Measurements from ENCODE around the gene NFS1.

The NFS1 gene

DNA sequence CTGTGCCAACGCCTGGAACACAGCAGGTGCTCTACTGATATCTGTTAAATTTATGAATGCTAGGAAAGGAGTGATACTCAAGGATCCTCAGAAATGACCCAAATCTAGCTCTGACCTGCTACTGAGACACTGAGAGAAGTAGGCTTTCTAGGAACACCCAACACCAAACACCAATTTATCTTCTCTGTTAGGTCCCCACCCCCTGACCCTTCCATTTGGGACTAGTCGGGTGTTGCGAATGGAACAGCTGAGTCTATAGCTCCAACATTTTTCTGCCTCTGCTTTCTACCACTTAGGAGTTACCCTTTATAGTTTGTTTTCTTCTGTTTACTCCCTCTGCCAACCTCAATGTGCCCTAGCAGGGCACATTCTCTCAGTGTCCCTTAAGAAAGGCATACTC is 58.4 kb downstream of the NFS1 start:
- H4K20me1 ChIP-seq (ENCODE audit: control insufficient read depth, insufficient read depth, low read depth, low read length) = peaks cover 19% of the 10 kb centered on the region; the same call in 1 of the 2 replicates
- H3K27ac ChIP-seq (ENCODE audit: low read depth, low read length) = no peak overlapping the region
- H3K9me3 ChIP-seq (ENCODE audit: control insufficient read depth, insufficient read depth, low read length) = no peaks in the 10 kb centered on the region

DNA sequence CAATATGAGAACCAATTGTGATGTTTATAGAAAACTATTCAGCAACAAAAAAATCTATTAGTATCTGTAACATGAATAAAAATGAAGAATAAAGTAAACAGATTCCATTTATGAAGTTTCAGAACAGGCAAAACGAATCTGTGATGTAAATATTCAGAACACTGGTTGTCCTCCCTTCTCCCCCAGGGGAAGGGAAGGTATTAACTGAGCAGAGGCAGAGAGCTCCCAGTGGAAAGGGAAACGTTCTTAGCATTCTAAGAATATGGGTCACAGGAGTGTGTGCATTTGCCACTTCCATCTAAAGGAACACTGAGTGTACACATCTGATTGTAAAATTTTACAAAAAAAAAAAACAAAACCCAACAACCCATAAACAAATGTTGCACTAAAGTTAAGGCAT is 60.4 kb downstream of the NFS1 start:
- peaks cover 15% of the 10 kb centered on the region for H3F3A ChIP-seq (ENCODE audit: control insufficient read depth, insufficient read depth)
- H3K9me2 ChIP-seq (replicated peaks; ENCODE audit: control insufficient read depth, low read length) = no peaks in the 10 kb centered on the region
- no peaks in the 10 kb centered on the region for H3K36me3 ChIP-seq (ENCODE audit: control insufficient read depth, low read length)
- peaks cover 67% of the 10 kb centered on the region for H3K79me2 ChIP-seq (ENCODE audit: control insufficient read depth, low read length)
- peaks cover 15% of the 10 kb centered on the region; the same call in 1 of the 2 replicates for H4K20me1 ChIP-seq (ENCODE audit: control insufficient read depth, insufficient read depth, low read depth, low read length)
- no peaks in the 10 kb centered on the region for H3K9me3 ChIP-seq (ENCODE audit: control insufficient read depth, insufficient read depth, low read length)
- H3K27ac ChIP-seq (ENCODE audit: low read depth, low read length) = no peak overlapping the region
- no peaks in the 10 kb centered on the region for H3K4me1 ChIP-seq (ENCODE audit: control insufficient read depth, low read length)
- no peaks in the 10 kb centered on the region for H3K27me3 ChIP-seq (ENCODE audit: control insufficient read depth, low read length)
- TF ChIP-seq, protein P1, sequence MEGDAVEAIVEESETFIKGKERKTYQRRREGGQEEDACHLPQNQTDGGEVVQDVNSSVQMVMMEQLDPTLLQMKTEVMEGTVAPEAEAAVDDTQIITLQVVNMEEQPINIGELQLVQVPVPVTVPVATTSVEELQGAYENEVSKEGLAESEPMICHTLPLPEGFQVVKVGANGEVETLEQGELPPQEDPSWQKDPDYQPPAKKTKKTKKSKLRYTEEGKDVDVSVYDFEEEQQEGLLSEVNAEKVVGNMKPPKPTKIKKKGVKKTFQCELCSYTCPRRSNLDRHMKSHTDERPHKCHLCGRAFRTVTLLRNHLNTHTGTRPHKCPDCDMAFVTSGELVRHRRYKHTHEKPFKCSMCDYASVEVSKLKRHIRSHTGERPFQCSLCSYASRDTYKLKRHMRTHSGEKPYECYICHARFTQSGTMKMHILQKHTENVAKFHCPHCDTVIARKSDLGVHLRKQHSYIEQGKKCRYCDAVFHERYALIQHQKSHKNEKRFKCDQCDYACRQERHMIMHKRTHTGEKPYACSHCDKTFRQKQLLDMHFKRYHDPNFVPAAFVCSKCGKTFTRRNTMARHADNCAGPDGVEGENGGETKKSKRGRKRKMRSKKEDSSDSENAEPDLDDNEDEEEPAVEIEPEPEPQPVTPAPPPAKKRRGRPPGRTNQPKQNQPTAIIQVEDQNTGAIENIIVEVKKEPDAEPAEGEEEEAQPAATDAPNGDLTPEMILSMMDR (IDR thresholded peaks at IDR 0.05; ENCODE audit: low read depth, low read length, poor library complexity, severe bottlenecking) = no peak
- no peak for TF ChIP-seq EZH2phosphoT487 (IDR thresholded peaks at IDR 0.05; ENCODE audit: borderline replicate concordance, low read length)
- H3K4me2 ChIP-seq (ENCODE audit: low read length) = no peak overlapping the region
- H3K4me3 ChIP-seq (ENCODE audit: low read length) = no peak overlapping the region

More for the DNA sequence above, 58.4 kb downstream of the NFS1 start:
- H3K79me2 ChIP-seq (ENCODE audit: control insufficient read depth, low read length) = peaks cover 81% of the 10 kb centered on the region
- H3F3A ChIP-seq (ENCODE audit: control insufficient read depth, insufficient read depth) = peaks cover 15% of the 10 kb centered on the region
- H3K4me3 ChIP-seq (ENCODE audit: low read length) = no peak overlapping the region
- TF ChIP-seq, protein P1 (IDR thresholded peaks at IDR 0.05; ENCODE audit: low read depth, low read length, poor library complexity, severe bottlenecking) = no peak
- no peak for TF ChIP-seq EZH2phosphoT487 (IDR thresholded peaks at IDR 0.05; ENCODE audit: borderline replicate concordance, low read length)
- H3K9me2 ChIP-seq (replicated peaks; ENCODE audit: control insufficient read depth, low read length) = no peaks in the 10 kb centered on the region
- H3K4me1 ChIP-seq (ENCODE audit: control insufficient read depth, low read length) = no peaks in the 10 kb centered on the region
- 0 out of 2 replicates have a peak, but pooled peaks cover 2% of the 10 kb centered on the region for H3K36me3 ChIP-seq (ENCODE audit: control insufficient read depth, low read length)
- H3K27me3 ChIP-seq (ENCODE audit: control insufficient read depth, low read length) = no peaks in the 10 kb centered on the region
- no peak overlapping the region for H3K4me2 ChIP-seq (ENCODE audit: low read length)

DNA sequence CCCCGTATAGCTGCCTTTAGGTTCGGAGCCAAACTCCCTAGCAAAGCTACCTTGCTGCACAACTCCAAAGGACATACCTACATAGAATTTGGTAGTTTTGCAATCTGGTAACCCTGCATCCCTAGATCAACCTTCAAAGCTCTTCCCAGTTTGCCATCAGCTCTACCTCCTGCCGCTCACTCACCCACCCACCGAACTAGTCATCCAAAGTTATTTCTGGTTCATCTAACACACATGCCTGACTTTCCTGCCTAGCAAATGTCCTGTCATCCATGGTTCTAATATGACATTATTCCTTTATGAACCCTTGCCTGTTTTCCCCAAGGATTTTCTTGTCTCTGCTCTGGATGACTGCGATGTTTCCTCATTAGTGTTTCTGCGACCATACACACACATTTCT is 61.9 kb downstream of the NFS1 start:
- no peak for TF ChIP-seq EZH2phosphoT487 (IDR thresholded peaks at IDR 0.05; ENCODE audit: borderline replicate concordance, low read length)
- TF ChIP-seq, protein P1 (IDR thresholded peaks at IDR 0.05; ENCODE audit: low read depth, low read length, poor library complexity, severe bottlenecking) = no peak
- Histone ChIP-seq H3F3A (ENCODE audit: control insufficient read depth, insufficient read depth) (peaks cover 10% of the 10 kb centered on the region), H3K27ac (ENCODE audit: low read depth, low read length) (no peak overlapping the region), H3K4me3 (ENCODE audit: low read length) (no peak overlapping the region), H3K4me1 (ENCODE audit: control insufficient read depth, low read length) (no peaks in the 10 kb centered on the region), H3K9me3 (ENCODE audit: control insufficient read depth, insufficient read depth, low read length) (no peaks in the 10 kb centered on the region), H3K4me2 (ENCODE audit: low read length) (no peak overlapping the region), H3K79me2 (ENCODE audit: control insufficient read depth, low read length) (peaks cover 55% of the 10 kb centered on the region), H4K20me1 (ENCODE audit: control insufficient read depth, insufficient read depth, low read depth, low read length) (peaks cover 8% of the 10 kb centered on the region; the same call in 1 of the 2 replicates), H3K9me2 (replicated peaks; ENCODE audit: control insufficient read depth, low read length) (no peaks in the 10 kb centered on the region), H3K36me3 (ENCODE audit: control insufficient read depth, low read length) (peaks cover 6% of the 10 kb centered on the region), H3K27me3 (ENCODE audit: control insufficient read depth, low read length) (no peaks in the 10 kb centered on the region)

All from DOHH2 (cell line).